Right ventricle myocardium inferior (tissue), 1 donor: ENCODE data around the gene RHOJ. TPM values are rescaled to one million over a fixed set of nuclear protein-coding genes. Genes with fewer than 3 reads are reported as not detected.
A peak's percentile ranks its signal among the peaks of the same experiment; 100 is the strongest.
"Not testable (repeated sequence)": the region's sequence is repeated elsewhere in the genome, so short reads cannot be mapped to it uniquely, and the experiment has no call there.

Experiments used
- ATAC-seq: fragments of 200-7000 bp; cut with Tn5 transposase; one replicate; pipeline ENCODE4 v1.9.1; 2020; ENCODE audit warnings: mild to moderate bottlenecking, moderate library complexity
- DNase-seq: peaks from one replicate; pipeline ENCODE4 v3.0.0; 2021; ENCODE audit errors: missing footprints
- intact Hi-C: fragments of 100-400 bp; cut with DNase I; formaldehyde crosslinking; loops from one replicate; pipeline ENCODE4 v1.11.0; 2022
- total RNA-seq: library from RNA; stranded (reverse); fragmentation: NEBNext Ultra II Directional; extraction: Animal tissue kit (Norgen Biotek cat#: 25700); gene quantifications from one replicate; pipeline ENCODE4 v1.2.1, GENCODE V29; 2021
- donor health status: DM: no; HTN: yes; CAD: no; lungs with severe emphysema.

RHOJ gene
- total RNA-seq, 1 donor from 2014 or later: 18.3 TPM

DNA sequence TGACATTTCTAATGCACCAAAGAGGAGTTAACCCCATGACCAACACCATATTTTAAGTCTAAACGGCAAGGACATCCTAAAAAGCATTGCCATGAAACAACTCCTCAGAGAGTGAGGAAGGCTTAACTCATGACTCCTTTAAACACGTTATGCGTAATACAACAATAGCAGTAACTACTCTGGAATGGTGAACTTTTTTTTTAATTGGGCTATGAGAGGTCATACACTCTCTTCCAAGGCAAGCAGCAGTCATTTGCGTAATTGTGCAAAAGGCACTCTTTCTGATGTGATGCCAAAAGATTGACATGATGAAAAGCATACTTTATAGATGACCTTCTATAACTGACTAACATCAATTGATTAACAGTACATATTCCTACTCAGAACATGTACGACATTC, 39.4 kb downstream of the RHOJ start:
- ATAC-seq (no peak), DNase-seq (no peak)
- intact Hi-C loops: no loop called here

DNA sequence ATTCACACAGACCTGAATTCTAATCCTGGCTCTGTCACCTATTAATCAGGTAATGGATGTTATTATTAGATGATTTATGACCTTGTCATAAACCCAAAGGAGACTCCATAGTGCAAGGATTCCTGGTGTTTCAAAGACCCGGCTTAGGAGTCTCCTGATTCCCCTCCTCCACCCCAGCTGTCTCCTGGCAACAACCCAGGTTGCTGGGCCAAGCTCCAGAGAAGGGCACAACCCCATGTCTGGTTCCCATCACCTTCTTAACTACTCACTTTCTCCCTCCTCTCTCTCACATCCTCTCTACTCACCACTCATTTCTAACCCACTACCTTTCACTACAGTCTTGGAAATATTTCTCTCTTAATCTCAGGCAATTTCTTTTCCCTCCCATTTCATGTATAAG, 41.6 kb downstream of the RHOJ start:
- no peak for DNase-seq
- intact Hi-C loops: no loop called here
- ATAC-seq: no peak

DNA sequence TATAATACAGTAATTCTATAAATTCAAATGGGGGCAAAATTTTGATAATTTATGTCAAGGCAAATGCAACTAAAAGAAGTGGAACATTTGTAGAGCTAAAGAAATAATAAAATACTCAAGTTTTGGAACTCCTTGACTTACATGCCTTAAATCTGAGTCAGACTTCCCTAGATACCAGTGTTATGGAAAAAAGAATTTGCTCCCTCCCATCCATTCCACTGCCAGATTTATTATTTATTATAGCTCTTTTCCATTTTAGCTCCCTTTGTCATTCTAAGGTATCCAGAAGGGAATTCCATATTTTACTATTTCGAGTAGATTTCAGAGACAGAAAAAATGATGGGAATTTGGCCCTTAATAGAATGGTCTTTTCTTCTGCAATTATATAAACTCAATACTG, 44.0 kb downstream of the RHOJ start:
- DNase-seq: no peak
- intact Hi-C loops: no loop called here
- no peak for ATAC-seq

DNA sequence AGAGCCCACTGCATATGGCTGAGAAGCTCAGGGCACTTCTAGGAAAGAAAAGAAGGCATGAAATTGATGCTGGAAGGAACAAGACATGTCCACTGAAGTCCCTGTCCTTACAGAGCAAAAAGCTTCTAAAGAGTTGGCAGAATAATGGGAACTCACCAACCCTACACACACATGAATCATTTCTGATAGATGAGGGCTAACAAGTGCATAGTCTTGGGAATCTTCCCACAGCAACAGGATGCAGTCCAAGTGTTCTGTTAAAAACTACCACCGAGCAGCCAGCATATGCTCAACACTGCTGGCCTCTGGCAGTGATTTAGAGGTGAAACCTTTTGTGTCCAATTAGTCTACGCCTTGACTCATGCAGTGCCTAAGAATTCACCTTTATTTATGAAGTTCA, 44.8 kb downstream of the RHOJ start:
- intact Hi-C loops: no loop called here
- DNase-seq (no peak), ATAC-seq (peak; percentile 74)

DNA sequence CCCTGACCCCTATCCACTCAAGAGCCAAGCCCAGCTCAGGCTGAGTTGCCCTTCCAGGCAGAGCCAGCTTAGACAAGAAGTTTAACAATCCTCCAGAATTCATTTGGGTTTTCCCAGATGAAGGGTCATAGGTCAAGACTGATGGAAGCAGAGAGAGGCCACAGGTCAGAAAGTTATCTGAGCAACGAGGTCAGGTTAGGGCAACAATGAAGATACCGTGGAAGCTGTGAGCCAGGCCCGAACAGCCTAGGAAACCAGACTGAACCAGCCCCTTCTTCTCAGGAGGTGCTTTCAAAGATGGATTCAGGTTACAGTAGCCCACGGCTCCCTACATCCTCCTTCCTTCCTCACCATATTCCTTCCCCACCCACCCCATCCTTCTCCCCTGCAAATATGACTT, 53.1 kb downstream of the RHOJ start:
- intact Hi-C loops: no loop called here
- DNase-seq (no peak), ATAC-seq (no peak)

DNA sequence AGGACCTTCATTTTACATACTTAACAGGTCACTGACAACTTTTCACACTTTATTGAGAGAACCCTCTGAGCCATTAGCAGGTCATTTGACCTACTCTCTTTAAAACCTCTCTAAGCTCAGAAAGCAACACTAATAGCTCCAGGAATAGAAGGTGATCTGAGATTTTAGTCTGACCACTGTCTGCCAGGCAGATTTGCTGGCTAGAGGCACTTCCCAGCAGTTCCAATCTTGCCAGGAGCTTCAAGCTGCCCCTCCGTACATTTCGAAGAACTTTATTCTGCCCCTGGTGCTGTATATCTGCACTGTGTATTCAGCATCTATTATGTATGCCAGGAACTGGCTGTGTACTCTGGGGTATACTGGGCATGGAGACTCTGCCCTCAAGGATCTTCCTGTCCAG, 58.2 kb downstream of the RHOJ start:
- ATAC-seq (no peak), DNase-seq (no peak)
- intact Hi-C loops: no loop called here

DNA sequence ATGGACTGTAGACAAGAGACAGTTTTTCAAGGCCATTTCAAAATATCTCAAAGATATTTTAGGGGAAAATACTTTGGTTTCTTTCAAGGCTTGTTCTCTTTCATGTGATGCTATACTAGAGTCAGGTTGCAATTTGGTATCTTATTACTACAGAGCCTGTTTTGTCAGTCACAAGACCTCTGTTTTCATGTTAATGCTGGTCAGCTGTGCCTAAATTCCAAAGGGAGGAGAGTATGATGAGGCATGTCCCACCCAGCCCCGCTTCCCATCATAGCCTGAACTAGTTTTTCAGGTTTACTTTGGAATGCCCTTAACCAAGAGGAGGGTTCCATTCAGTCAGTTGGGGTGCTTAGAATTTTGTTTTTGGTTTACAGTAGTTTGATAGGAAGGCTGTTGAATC, 61.9 kb downstream of the RHOJ start:
- no peak for DNase-seq
- intact Hi-C loops: no loop called here
- no peak for ATAC-seq

DNA sequence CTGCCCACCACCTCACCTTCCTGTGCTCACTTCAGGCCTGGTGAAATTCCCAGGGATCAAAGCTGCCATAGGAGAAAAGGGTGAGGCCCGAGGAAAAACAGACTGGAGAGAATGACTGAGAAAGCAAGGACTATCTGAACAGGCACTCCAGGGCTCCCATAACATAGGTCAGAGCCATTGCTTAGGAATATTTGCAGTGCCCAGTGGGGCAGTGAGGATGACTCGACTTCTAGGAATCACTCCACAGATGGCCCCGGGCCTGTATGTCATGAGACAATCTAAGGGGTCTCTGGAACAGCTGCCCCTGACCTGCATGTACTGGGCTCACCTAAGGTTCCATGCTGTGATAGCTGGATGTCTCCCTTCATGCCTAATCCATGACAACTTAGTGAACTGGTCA, 62.9 kb downstream of the RHOJ start:
- no peak for ATAC-seq
- DNase-seq: no peak
- intact Hi-C loops: no loop called here

DNA sequence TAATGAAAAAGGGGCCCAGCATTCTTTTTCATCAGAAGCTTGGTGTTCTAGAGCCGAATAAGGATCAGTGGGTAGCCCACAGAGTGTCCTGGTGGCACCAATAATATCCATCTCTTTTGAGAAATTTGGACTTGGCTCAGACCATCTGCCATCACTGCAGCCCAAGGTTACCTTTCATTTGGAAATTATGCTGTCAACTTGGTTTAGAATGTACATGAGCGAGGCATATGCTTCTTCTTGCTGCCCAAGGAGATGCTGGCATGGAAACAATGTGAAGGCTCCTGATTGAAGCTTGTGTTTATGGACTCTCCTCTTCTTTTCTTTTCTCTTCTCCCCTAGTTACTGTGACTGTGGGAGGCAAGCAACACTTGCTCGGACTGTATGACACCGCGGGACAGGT, 64.5 kb downstream of the RHOJ start:
- DNase-seq (no peak), ATAC-seq (no peak)
- intact Hi-C loops: no loop called here

DNA sequence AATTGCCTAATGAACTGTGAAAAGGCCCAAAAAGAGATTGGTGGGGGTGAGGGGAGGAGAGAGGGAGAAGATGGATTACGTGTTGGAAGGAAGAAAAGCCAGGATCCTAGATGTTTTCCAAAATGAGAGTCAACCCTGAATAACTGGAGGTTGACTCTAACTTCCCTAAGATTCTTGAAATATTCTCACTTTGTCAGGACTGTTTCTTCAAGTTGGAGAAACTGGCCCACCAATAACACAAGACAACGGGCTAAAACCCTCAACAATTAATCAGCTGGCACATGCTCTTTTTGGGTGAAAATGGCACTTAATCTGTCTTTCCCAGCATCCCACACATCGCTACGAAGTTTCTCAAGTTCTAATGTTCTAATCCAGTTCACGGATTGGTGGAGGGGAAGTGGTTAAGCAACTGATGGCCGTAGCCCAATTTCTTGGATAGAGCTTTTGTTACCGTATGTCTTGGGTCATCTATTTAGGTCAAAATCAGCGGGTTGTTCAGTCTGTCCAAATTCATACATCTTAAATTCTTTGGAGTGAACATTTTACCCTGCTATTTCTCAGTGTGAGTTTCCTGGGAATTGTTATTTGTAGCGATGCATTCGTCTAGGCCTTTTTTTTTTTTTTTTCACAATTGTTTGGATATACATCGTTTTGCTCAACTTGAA, 65.5 kb downstream of the RHOJ start:
- ATAC-seq: no peak
- intact Hi-C loops: loop anchor here (10.0 kb wide), 1 partner anchor 1095 kb away; no protein-coding TSS in a partner anchor

DNA sequence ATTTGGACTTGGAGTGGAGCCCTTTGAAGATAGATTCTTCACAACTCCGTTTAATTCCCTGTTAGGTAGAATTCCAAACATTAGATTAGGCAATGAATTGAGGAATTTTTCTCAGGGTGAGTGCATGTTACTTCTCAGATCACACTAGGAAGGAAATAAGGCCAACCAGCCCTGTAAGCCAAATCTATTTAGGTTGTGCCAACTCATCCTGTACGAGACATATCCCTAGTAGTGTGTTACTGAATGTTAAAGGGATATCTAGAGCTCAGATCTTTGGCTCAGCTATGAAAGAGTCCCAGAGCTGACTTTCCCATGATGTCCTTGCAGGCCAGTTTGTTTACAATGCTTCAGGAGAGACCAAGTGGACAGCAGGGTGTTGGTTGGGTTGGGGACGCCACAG, 68.9 kb downstream of the RHOJ start:
- intact Hi-C loops: loop anchor here (10.0 kb wide), 1 partner anchor 1098 kb away; no protein-coding TSS in a partner anchor
- ATAC-seq: no peak

More for the DNA sequence above, 65.5 kb downstream of the RHOJ start:
- DNase-seq: no peak

DNA sequence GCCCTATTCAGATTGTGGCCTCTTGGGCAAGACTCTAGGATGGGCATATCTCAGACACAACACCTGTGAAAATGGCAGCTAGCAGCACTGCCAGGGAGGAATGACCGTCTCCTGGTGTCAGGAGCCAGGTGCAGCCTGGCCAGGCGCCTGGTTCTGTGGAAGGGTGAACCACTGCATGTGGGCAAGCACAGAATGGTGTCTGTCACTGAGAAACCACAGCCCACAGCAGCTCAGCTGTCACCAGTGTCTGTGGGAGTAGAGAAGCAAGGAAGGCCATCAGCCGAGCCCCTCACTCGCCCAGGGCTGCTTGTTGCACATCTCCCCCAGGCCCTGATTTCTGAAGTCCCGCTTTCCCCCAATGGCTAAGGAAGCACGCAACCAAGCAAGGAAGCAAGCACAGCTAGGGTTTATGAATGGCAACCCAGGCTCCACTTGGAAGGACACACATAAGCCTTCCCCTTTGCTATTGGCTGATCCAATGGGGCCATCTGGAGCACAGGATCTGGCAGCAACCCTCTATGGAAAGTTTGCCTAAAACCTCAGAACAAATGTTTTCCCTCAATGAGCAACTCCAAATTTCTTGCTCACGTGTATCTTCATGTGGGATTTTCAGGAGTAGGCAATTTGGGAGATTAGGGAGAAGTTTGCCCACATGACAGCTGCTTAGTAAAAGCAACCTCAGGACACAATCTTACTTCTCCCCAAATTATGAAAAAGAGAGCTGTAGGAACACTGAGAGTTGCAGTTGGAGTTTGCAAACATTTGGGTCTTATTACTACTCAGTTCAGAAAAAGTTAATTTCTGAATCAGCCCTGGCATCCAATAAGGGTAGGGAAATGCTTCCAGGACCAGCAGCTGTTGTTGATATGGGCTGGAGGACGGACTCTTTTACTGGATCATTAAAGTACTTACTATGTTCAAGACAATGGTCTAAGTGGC, 69.7 kb downstream of the RHOJ start:
- ATAC-seq (peak; percentile 91), DNase-seq (no peak)
- intact Hi-C loops: loop anchor here (10.0 kb wide), 1 partner anchor 1099 kb away; no protein-coding TSS in a partner anchor

More for the DNA sequence above, 68.9 kb downstream of the RHOJ start:
- no peak for DNase-seq

DNA sequence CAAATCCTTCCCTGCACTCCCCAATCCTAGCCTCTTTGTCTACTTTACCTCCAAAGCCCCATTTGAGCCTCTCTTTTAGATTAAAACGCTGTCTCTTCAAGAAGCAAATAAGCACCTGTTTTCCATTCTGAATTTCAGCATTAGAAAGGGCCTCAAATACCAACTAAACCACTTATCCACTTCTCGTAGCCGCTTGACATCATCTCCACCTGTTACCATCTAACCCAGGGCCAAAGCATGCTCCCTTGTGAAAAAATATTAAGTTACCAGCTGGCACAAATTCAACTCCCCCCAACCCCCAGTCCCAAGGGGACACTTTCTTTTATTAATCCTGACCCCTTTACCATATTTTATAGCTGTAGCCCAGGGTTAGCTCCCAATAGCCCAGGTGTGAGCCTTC, 71.4 kb downstream of the RHOJ start:
- no peak for ATAC-seq
- intact Hi-C loops: loop anchor here (1.0 to 10.0 kb wide), 3 partner anchors 96 to 1101 kb away; no protein-coding TSS in a partner anchor
- DNase-seq: no peak

DNA sequence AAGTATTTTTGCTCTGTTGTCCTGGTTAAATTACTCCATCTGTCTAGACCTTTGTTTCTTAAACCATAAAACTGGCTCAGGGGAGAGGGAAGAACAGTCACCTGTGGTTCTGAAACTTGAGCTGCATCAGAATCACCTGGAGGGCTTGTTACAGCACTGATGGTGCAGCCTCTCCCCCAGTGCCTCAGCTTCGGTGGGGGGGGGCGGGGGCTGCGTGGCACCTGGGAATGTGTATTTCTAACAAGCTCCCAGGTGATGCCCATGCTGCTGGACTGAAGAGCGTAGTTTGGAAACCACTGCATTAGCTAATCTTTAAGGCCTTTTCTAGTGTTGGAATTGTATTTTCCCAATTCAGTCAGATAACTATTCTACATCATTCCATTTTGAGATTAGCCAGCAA, 71.8 kb downstream of the RHOJ start:
- intact Hi-C loops: loop anchor here (1.0 to 10.0 kb wide), 2 partner anchors 102 to 1101 kb away; no protein-coding TSS in a partner anchor
- ATAC-seq (no peak), DNase-seq (no peak)

DNA sequence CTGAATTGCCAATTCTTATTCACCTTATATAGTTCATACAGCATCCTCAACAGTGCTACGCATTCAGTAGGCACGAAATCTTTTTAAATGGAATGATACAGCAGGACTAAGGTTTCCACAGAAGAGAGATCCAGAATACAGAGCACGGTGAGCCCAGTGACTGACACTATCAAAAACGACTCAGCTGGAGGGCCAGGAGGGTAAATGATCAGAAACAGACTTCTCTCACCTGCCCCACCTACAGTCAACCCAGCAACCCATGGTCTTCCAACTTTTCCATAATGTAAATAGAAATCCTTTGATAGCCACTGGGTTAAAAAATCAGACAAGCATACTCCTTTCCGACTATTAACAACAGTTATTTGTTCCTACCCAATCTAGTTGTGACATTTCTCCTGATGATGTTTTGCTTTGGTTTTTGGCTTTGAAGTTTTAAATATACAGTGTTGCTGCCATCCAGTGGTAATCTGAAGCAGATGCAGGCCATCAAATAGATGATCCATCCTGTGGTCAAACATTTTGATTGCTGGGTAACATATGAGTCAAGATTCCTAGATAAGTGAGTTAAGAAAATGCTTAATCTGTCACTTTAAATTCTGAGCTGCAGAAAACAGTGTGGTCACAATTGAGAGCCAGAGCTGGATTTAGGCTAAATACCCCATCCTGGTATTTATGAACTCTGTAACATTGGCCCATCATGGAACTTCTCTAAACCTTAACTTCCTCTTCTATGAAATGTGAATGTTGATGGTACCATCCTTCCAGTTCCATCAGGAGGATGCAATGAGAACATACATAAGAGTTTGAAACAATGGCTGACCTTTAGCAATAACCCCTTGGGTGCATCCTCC, 72.5 kb downstream of the RHOJ start:
- ATAC-seq (peak; percentile 13), DNase-seq (no peak)
- intact Hi-C loops: loop anchor here (1.0 to 10.0 kb wide), 2 partner anchors 102 to 1102 kb away; no protein-coding TSS in a partner anchor

DNA sequence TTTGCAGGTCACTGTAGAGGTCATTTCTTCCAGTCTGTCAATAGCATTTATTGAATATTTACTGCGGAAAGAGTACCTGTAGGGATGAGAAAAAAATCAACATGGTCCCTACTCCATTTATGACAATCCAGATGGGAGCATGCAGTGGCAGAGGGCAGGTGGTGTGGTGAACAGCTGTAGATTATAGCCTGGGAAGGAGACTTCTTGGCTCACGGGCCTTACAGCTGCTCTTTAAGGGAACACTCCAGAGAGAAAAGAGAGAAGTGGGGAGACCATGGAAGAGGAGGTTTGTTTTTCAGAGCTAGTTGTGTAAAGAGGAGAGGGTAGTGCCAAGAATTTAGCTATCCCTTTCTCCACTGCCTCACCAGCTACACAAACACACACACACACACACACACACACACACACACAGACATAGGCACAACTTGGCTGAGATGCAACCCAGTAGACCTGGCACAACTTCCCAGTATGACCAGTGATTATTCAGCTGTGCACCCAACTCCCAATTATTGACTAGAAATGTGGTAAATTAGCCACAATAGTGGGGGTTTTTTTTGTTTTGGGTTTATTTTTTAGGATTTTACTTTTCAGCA, 73.4 kb downstream of the RHOJ start:
- intact Hi-C loops: loop anchor here (10.0 kb wide), 1 partner anchor 1103 kb away; no protein-coding TSS in a partner anchor

DNA sequence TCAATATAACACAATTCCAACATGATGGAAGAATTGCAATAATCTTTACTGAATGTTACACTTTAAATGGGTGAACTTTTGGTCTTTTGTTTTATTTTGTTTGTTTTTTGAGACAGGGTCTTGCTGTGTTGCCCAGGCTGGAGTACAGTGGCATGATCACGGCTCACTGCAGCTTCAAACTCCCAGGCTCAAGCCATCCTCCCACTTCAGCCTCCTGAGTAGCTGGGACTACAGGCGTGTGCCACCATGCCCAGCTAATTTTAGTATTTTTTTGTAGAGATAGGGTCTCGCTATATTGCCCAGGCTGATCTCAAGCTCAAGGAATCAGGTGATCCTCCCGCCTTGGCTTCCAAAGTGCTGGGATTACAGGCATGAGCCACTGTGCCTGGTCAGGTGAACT, 75.7 kb downstream of the RHOJ start:
- ATAC-seq, DNase-seq: not testable (repeated sequence)
- intact Hi-C loops: loop anchor here (10.0 kb wide), 1 partner anchor 1105 kb away; no protein-coding TSS in a partner anchor

More for the DNA sequence above, 73.4 kb downstream of the RHOJ start:
- ATAC-seq (no peak), DNase-seq (no peak)
